ENCODE measurements around the gene BAD.

GRCh38 chr11:64320556-64320955, 36.1 kb upstream of the BAD start:
- TF ChIP-seq CTCF (optimal IDR thresholded peaks at IDR 0.05 in 1 of 3, IDR thresholded peaks at IDR 0.05 in 1 of 3, conservative IDR thresholded peaks at IDR 0.05 in 1 of 3; ENCODE audit: extremely low read depth in 1 of 3, insufficient read depth in 2 of 3, low read length in 3 of 3): no peak
- TF ChIP-seq EZH2 (IDR thresholded peaks at IDR 0.05; ENCODE audit: low read length): no peak

Measured in keratinocyte (primary cell).